ENCODE measurements around the gene IFITM1.

The IFITM1 gene

GRCh38 chr11:363948-364761 is 50.3 kb downstream of the IFITM1 start:
- Mint-ChIP-seq H3K4me1 (peaks cover 26% of the 10 kb centered on the region), H3K4me3 (no peak overlapping the region), H3K27me3 (peaks cover 40% of the 10 kb centered on the region), H3K27ac (peak overlapping the region in 1 of 2 donors; percentile 54), H3K9me3 (peaks cover 0 to 8% of the 10 kb centered on the region in 2 donors)
- DNase-seq (peak; percentile 62 to 76), ATAC-seq (peak; percentile 90)

Measured in stimulated activated naive CD8-positive, alpha-beta T cell treated with anti-CD3 and anti-CD28 coated beads, Interleukin-15, amount 100 ng/mL, for 72 hours (primary cell).